GM18519 (cell line): ENCODE results near the gene TCOF1.

ENCODE experiments used
- ATAC-seq: cut with Tn5 transposase; IDR thresholded peaks from one replicate; pipeline ENCODE4 v1.9.1; 2021; ENCODE audit warnings: mild to moderate bottlenecking, moderate library complexity; ENCODE audit not compliant: unreplicated experiment, low FRiP score

TCOF1 gene

DNA sequence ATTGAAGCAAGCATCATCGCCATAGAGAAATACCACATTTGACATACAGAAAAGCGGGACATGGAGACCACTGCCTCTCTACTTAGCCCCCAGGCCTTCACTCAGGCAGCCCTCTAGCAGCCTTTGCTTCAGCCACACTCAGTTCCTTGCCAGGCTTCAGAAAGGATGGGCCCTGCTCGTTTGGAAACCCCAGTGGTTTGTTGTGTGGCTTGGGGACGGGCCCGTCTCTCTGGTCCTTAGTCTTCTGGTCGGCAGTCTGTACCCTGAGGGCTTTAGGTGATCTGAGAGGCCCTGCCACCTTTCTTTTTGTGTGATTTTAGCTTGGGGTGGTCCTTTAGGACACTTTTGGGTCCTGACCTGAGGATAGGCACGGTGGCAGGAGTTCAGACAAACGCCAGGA lies 33.7 kb upstream of the TCOF1 start:
- ATAC-seq = no peak

GRCh38 chr5:150325426-150325825 lies 32.1 kb upstream of the TCOF1 start:
- ATAC-seq = no peak

DNA sequence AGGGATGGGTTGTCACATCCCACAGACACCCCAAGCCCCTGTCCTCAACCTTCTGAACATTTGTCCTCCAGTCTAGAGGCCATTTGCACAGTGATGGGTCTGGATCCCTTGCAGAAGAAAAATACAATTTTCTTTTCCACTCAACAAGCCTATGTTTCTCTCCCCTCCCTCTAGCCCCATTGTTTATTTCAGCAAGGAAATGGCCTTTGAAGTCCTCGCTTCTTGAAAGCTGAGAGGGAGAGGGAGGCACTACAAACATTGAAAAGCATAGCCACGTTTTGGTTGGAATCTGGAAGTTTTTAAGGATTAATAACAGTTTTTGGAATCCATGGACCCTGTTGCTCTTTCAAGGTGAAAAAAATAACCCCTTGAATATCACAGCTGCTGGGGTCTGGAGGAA lies 30.8 kb upstream of the TCOF1 start:
- ATAC-seq = no peak

GRCh38 chr5:150327139-150327538 lies 30.4 kb upstream of the TCOF1 start:
- ATAC-seq = no peak

- no peak for ATAC-seq
These were observed 29.0 kb upstream of the TCOF1 start for GRCh38 chr5:150328515-150328914.

DNA sequence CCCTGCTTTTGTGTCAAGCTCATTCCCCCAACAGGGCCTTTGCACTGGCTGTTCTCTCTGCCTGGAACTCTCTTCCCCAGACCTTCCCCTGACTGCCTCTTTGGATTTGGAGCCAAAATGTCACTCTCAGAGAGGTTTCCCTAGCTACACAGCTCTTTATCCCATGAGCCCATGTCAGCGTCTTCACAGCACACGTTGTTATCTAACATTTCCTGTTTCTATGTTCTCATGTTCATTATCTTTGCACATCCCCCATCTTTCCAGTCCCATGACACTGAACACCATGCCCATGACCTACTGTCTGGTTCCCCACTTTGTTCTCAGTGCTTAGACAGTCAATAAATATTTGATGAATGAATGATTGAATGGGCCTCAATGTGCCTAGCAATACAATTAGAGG lies 28.5 kb upstream of the TCOF1 start:
- no peak for ATAC-seq

- ATAC-seq = no peak
These were observed 27.3 kb upstream of the TCOF1 start for GRCh38 chr5:150329881-150330876.

GRCh38 chr5:150333400-150333799 lies 24.1 kb upstream of the TCOF1 start:
- no peak for ATAC-seq

- no peak for ATAC-seq
These were observed 21.7 kb upstream of the TCOF1 start for GRCh38 chr5:150335778-150336177.

DNA sequence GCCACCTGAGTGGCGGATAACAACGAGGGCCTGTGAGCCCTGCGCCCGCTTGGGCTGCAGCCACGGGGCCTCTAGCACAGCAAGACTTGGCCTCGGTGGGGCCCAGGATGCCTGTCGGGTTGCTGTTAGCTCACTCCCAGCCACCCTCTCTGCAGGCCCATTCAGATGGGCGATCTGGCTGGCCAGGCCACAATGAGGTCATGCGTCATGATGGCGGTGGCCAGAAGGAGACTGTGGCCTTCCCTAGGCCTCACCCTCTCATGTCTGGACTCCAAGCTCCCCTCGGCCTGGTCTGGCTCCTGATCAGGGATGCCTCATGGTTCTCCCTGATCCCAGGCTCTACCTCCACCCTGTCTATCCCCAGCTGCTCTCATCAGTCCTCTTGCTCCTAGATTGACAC lies 19.0 kb upstream of the TCOF1 start:
- no peak for ATAC-seq

- ATAC-seq = no peak
These were observed 18.3 kb upstream of the TCOF1 start for GRCh38 chr5:150339165-150339564.

DNA sequence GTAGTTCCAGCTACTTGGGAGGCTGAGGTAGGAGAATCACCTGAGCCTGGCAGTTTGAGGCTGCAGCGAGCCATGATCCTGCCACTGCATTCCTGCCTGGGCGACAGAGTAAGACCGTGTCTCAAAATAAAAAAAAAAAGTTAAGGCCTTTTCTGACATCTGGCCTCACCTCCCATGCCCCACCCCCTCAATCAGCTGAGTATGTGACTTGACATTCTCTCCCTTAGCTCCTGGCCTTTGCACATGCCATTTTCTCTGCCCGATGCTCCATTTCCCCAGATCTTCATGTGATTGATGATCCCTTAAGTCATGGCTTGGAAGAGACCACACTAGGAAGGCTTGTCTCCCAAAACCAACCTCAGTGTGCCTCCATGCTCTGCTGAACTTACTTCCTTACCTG lies 17.7 kb upstream of the TCOF1 start:
- ATAC-seq = no peak

DNA sequence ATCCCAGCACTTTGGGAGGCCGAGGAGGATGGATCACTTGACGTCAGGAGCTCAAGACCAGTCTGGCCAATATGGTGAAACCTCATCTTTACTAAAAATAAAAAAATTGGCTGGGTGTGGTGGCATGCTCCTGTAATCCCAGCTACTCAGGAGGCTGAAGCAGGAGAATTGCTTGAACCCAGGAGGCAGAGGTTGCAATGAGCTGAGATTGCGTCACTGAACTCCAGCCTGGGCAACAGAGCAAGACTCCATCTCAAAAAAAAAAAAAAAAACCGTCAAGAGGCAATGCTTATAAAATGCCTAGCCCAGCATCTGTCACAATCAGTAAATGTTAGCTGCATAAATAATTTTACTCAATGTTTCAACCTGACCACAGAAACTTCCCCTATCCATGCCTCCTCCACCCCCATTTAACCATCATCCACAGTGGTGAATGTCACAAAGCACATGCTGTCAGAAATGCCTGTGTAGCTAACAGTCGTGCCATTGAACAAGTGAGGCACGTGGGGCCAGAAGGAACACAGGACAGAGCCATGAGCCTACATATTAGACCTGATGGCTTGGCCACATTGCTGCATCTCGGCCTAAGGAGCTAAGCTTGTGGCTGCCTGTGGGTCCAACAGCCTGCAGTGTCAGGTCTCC lies 16.8 kb upstream of the TCOF1 start:
- no peak for ATAC-seq

GRCh38 chr5:150341331-150341730 lies 16.2 kb upstream of the TCOF1 start:
- no peak for ATAC-seq

GRCh38 chr5:150341989-150342388 lies 15.5 kb upstream of the TCOF1 start:
- ATAC-seq = no peak

GRCh38 chr5:150342583-150342982 lies 14.9 kb upstream of the TCOF1 start:
- no peak for ATAC-seq

- ATAC-seq = no peak
These were observed 13.4 kb upstream of the TCOF1 start for GRCh38 chr5:150343994-150344631.

GRCh38 chr5:150345716-150346115 lies 11.8 kb upstream of the TCOF1 start:
- ATAC-seq = no peak

GRCh38 chr5:150346592-150346991 lies 10.9 kb upstream of the TCOF1 start:
- no peak for ATAC-seq

DNA sequence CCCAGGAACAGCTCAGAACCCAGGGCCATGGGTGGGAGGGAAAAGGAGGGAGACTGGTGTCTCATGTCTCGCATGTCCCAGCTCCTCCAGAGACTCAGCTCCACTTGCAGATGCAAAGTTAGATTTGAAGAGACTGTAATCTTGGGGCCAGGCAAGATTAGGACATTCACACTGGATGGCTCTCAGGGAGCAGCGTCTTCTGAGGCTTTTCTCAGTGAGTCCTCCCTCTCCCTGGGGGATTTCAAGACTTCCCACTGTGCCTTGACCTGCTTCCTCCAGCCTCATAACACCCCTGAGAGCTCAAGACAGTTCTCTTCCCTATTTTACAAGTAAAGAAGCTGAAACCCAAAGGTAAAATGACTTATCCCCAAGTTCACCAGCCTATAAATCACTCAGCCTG lies 10.5 kb upstream of the TCOF1 start:
- ATAC-seq = no peak

DNA sequence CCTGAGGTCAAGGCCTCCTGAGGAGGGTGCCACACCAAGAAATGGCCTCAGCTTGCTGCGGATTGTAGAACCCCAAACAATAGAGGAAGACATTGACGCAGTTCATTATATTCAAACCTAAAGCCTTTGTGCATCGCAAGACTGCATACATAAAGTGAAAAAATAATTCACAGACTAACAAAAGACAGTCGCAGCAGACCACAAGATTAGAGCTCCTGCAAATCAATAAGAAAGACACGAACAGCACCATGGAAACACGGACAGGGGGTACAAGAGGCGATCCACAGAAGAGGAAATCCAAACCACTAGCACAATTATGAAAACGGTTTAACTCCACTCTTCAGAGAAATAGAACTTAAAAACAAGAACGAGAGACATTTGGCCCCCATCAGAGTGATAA lies 10.0 kb upstream of the TCOF1 start:
- no peak for ATAC-seq
